Measurements from ENCODE around the gene SH3RF3. TPM values are rescaled to one million over a fixed set of nuclear protein-coding genes. Genes with fewer than 3 reads are reported as not detected.

SH3RF3 gene
- 1 to 10 TPM; 2.2 to 2.5 TPM for total RNA-seq

- Mint-ChIP-seq H3K9me3 (no peaks in the 10 kb centered on the region), H3K4me3 (peak within 1 kb of the TSS; percentile 89), H3K36me3 (peaks cover 2% of the 10 kb centered on the region), H3K27me3 (peaks cover 4% of the 10 kb centered on the region), H3K4me1 (peaks cover 30% of the 10 kb centered on the region), H3K27ac (peak within 1 kb of the TSS; percentile 82)
- DNase-seq: peak; percentile 55
Observed at GRCh38 chr2:109128616-109129355, at the start of gene SH3RF3. SH3RF3 (plus strand) TSS chr2:109129205.

GRCh38 chr2:109079590-109079989 lies 49.4 kb upstream of the SH3RF3 start:
- H3K4me3 Mint-ChIP-seq: no peak overlapping the region

GRCh38 chr2:109080109-109080508 lies 48.9 kb upstream of the SH3RF3 start:
- H3K4me1 Mint-ChIP-seq: peaks cover 8% of the 10 kb centered on the region
- DNase-seq: no peak
- no peaks in the 10 kb centered on the region for H3K27me3 Mint-ChIP-seq
- no peaks in the 10 kb centered on the region for H3K36me3 Mint-ChIP-seq
- no peaks in the 10 kb centered on the region for H3K9me3 Mint-ChIP-seq
- H3K27ac Mint-ChIP-seq: no peak overlapping the region
- no peak overlapping the region for H3K4me3 Mint-ChIP-seq

More at GRCh38 chr2:109079590-109079989, 49.4 kb upstream of the SH3RF3 start:
- Mint-ChIP-seq H3K9me3 (no peaks in the 10 kb centered on the region), H3K27ac (no peak overlapping the region), H3K4me1 (peaks cover 8% of the 10 kb centered on the region), H3K27me3 (no peaks in the 10 kb centered on the region), H3K36me3 (no peaks in the 10 kb centered on the region)
- no peak for DNase-seq

- Mint-ChIP-seq H3K27me3 (no peaks in the 10 kb centered on the region), H3K9me3 (no peaks in the 10 kb centered on the region), H3K36me3 (no peaks in the 10 kb centered on the region), H3K4me1 (peaks cover 5% of the 10 kb centered on the region), H3K4me3 (no peak overlapping the region), H3K27ac (no peak overlapping the region)
- DNase-seq: no peak
Observed at GRCh38 chr2:109080757-109081156, 48.2 kb upstream of the SH3RF3 start.

GRCh38 chr2:109081374-109081773 lies 47.6 kb upstream of the SH3RF3 start:
- no peaks in the 10 kb centered on the region for H3K27me3 Mint-ChIP-seq
- no peaks in the 10 kb centered on the region for H3K36me3 Mint-ChIP-seq
- H3K4me3 Mint-ChIP-seq: no peak overlapping the region
- DNase-seq: no peak
- peaks cover 5% of the 10 kb centered on the region for H3K4me1 Mint-ChIP-seq
- H3K27ac Mint-ChIP-seq: no peak overlapping the region
- peaks cover 3% of the 10 kb centered on the region for H3K9me3 Mint-ChIP-seq

GRCh38 chr2:109083771-109084170 lies 45.2 kb upstream of the SH3RF3 start:
- DNase-seq: no peak
- peaks cover 5% of the 10 kb centered on the region for H3K4me1 Mint-ChIP-seq
- no peak overlapping the region for H3K27ac Mint-ChIP-seq
- no peaks in the 10 kb centered on the region for H3K27me3 Mint-ChIP-seq
- no peak overlapping the region for H3K4me3 Mint-ChIP-seq
- peaks cover 4% of the 10 kb centered on the region for H3K9me3 Mint-ChIP-seq
- no peaks in the 10 kb centered on the region for H3K36me3 Mint-ChIP-seq

GRCh38 chr2:109084341-109084740 lies 44.7 kb upstream of the SH3RF3 start:
- no peaks in the 10 kb centered on the region for H3K36me3 Mint-ChIP-seq
- H3K4me3 Mint-ChIP-seq: no peak overlapping the region
- peaks cover 7% of the 10 kb centered on the region for H3K4me1 Mint-ChIP-seq
- H3K27ac Mint-ChIP-seq: no peak overlapping the region
- DNase-seq: no peak
- peaks cover 6% of the 10 kb centered on the region for H3K9me3 Mint-ChIP-seq
- H3K27me3 Mint-ChIP-seq: no peaks in the 10 kb centered on the region

- Mint-ChIP-seq H3K27me3 (no peaks in the 10 kb centered on the region), H3K4me3 (no peak overlapping the region), H3K36me3 (peaks cover 2% of the 10 kb centered on the region), H3K27ac (no peak overlapping the region), H3K4me1 (peaks cover 7% of the 10 kb centered on the region), H3K9me3 (peaks cover 8% of the 10 kb centered on the region)
- DNase-seq: no peak
Observed at GRCh38 chr2:109085912-109086742, 42.9 kb upstream of the SH3RF3 start.

GRCh38 chr2:109086743-109087020 lies 42.3 kb upstream of the SH3RF3 start:
- H3K9me3 Mint-ChIP-seq: peaks cover 8% of the 10 kb centered on the region
- no peak for DNase-seq
- H3K27me3 Mint-ChIP-seq: no peaks in the 10 kb centered on the region
- no peak overlapping the region for H3K4me3 Mint-ChIP-seq
- peaks cover 5% of the 10 kb centered on the region for H3K4me1 Mint-ChIP-seq
- peaks cover 2% of the 10 kb centered on the region for H3K36me3 Mint-ChIP-seq
- H3K27ac Mint-ChIP-seq: no peak overlapping the region

- no peak overlapping the region for H3K4me3 Mint-ChIP-seq
- H3K9me3 Mint-ChIP-seq: peaks cover 8% of the 10 kb centered on the region
- H3K36me3 Mint-ChIP-seq: peaks cover 2% of the 10 kb centered on the region
- no peak for DNase-seq
- H3K27ac Mint-ChIP-seq: no peak overlapping the region
- no peaks in the 10 kb centered on the region for H3K27me3 Mint-ChIP-seq
- peaks cover 5% of the 10 kb centered on the region for H3K4me1 Mint-ChIP-seq
Observed at GRCh38 chr2:109087055-109087663, 41.8 kb upstream of the SH3RF3 start.

- H3K27ac Mint-ChIP-seq: no peak overlapping the region
- H3K4me3 Mint-ChIP-seq: no peak overlapping the region
- H3K27me3 Mint-ChIP-seq: no peaks in the 10 kb centered on the region
- no peak for DNase-seq
- peaks cover 21% of the 10 kb centered on the region for H3K9me3 Mint-ChIP-seq
- peaks cover 3% of the 10 kb centered on the region for H3K36me3 Mint-ChIP-seq
- H3K4me1 Mint-ChIP-seq: peaks cover 5% of the 10 kb centered on the region
Observed at GRCh38 chr2:109089602-109090300, 39.3 kb upstream of the SH3RF3 start.

GRCh38 chr2:109091526-109091925 lies 37.5 kb upstream of the SH3RF3 start:
- H3K4me3 Mint-ChIP-seq: no peak overlapping the region
- peaks cover 18% of the 10 kb centered on the region for H3K9me3 Mint-ChIP-seq
- no peak for DNase-seq
- no peaks in the 10 kb centered on the region for H3K27me3 Mint-ChIP-seq
- peaks cover 5% of the 10 kb centered on the region for H3K36me3 Mint-ChIP-seq
- H3K4me1 Mint-ChIP-seq: peaks cover 5% of the 10 kb centered on the region
- H3K27ac Mint-ChIP-seq: no peak overlapping the region

- H3K27me3 Mint-ChIP-seq: no peaks in the 10 kb centered on the region
- peaks cover 15% of the 10 kb centered on the region for H3K9me3 Mint-ChIP-seq
Observed at GRCh38 chr2:109094144-109094543, 34.9 kb upstream of the SH3RF3 start.

GRCh38 chr2:109098251-109098920 lies 30.6 kb upstream of the SH3RF3 start:
- Mint-ChIP-seq H3K36me3 (peaks cover 1% of the 10 kb centered on the region), H3K27ac (no peak overlapping the region), H3K4me1 (peaks cover 20% of the 10 kb centered on the region), H3K4me3 (no peak overlapping the region), H3K27me3 (no peaks in the 10 kb centered on the region), H3K9me3 (peaks cover 11% of the 10 kb centered on the region)
- DNase-seq: no peak

More at GRCh38 chr2:109094144-109094543, 34.9 kb upstream of the SH3RF3 start:
- no peak overlapping the region for H3K27ac Mint-ChIP-seq
- no peak overlapping the region for H3K4me3 Mint-ChIP-seq
- peaks cover 11% of the 10 kb centered on the region for H3K4me1 Mint-ChIP-seq
- peaks cover 5% of the 10 kb centered on the region for H3K36me3 Mint-ChIP-seq
- DNase-seq: no peak
